Stomach smooth muscle (tissue), 2 donors: ENCODE results near the gene DPEP2NB.
"Not testable (repeated sequence)": the region's sequence is repeated elsewhere in the genome, so short reads cannot be mapped to it uniquely, and the experiment has no call there.

Experiments
- H3K27ac ChIP-seq: one replicate; pipeline ENCODE4 v1.7.0; 2013; ENCODE audit warnings: mild to moderate bottlenecking, low read length, inconsistent platforms
- H3K27me3 ChIP-seq, 2 donors: one replicate each; pipeline ENCODE4 v1.7.0; 2013; ENCODE audit warnings: low read length in 2 of 2; ENCODE audit not compliant: insufficient read depth in 2 of 2, control insufficient read depth in 1 of 2
- H3K36me3 ChIP-seq, 2 donors: one replicate each; pipeline ENCODE4 v1.7.0; 2013; ENCODE audit warnings: low read length in 2 of 2; ENCODE audit not compliant: control insufficient read depth in 2 of 2, insufficient read depth in 2 of 2
- H3K4me1 ChIP-seq: one replicate; pipeline ENCODE4 v1.7.0; 2013; ENCODE audit warnings: low read length; ENCODE audit not compliant: control insufficient read depth, insufficient read depth
- H3K4me3 ChIP-seq, 2 donors: one replicate each; pipeline ENCODE4 v1.7.0; 2013; ENCODE audit warnings: low read length in 2 of 2
- H3K9ac ChIP-seq, 2 donors: one replicate each; pipeline ENCODE4 v1.7.0; 2013; ENCODE audit warnings: low read length in 2 of 2, mild to moderate bottlenecking in 1 of 2
- H3K9me3 ChIP-seq, 2 donors: one replicate each; pipeline ENCODE4 v1.7.0; 2013; ENCODE audit warnings: low read length in 2 of 2; ENCODE audit not compliant: control insufficient read depth in 2 of 2
- donor health status: healthy.
- donor health status: Pancreatic carcinoma.

The DPEP2NB gene

GRCh38 chr16:67995423-67995822 is 20.3 kb downstream of the DPEP2NB start:
- Histone ChIP-seq H3K9ac (no peak overlapping the region), H3K27ac (no peak overlapping the region), H3K36me3 (no peaks in the 10 kb centered on the region), H3K4me1 (peaks cover 10% of the 10 kb centered on the region), H3K4me3 (no peak overlapping the region), H3K27me3 (no peaks in the 10 kb centered on the region), H3K9me3 (no peaks in the 10 kb centered on the region)

GRCh38 chr16:67994040-67994408 is 21.7 kb downstream of the DPEP2NB start:
- H3K4me3 ChIP-seq: peak overlapping the region in 1 of 2 donors; percentile 69
- H3K27ac ChIP-seq, H3K27me3 ChIP-seq, H3K9me3 ChIP-seq, H3K9ac ChIP-seq, H3K4me1 ChIP-seq, H3K36me3 ChIP-seq: not testable (repeated sequence)

DNA sequence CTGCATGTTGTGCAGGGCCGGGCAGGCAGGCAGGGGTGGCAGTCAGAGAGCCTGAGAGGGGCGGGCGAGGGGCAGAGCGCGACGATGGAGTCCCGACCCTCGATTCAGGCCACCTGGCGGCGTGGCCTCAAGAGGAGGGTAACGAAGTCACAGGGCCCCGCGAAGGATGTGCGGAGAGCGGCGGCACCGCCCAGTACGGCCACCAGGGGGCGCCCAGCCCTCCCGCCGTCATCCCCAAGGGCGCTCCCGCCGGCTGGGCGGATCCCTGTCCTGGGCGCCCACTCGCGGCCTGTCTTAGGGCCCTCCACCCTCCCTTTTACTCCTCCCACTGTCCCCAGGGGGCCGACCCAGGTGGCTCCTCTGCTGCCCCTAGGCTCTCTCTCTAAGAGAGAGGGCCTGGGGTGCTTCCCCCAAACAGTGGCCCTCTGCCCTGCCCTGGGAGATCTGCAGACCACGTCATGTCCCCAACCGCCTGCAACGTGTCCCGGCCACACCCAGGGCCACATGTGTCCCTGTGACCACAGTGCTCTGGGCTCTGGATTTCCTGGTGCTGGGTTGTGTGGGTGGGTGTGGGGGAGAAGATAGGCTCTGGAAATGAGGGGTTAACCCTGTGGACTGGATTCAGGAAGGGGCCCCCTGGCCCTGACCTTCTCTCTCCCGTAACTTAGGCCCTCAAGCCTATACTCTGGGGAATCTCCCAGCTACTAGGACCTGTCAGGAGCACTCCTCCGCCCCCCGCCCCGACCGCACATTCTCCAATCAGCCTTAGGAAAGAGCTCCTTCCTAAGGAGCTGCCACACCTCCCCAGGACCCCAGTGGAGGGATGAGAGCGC is 22.3 kb downstream of the DPEP2NB start:
- H3K36me3 ChIP-seq: no peaks in the 10 kb centered on the region
- H3K4me1 ChIP-seq: peaks cover 10% of the 10 kb centered on the region
- peak overlapping the region; percentile 25 to 69 for H3K4me3 ChIP-seq
- H3K27ac ChIP-seq: no peak overlapping the region
- peak overlapping the region; percentile 58 to 68 for H3K9ac ChIP-seq
- no peaks in the 10 kb centered on the region for H3K27me3 ChIP-seq
- no peaks in the 10 kb centered on the region for H3K9me3 ChIP-seq

- Histone ChIP-seq H3K4me3 (peak overlapping the region in 1 of 2 donors; percentile 69), H3K36me3 (no peaks in the 10 kb centered on the region), H3K9me3 (no peaks in the 10 kb centered on the region), H3K27me3 (no peaks in the 10 kb centered on the region), H3K9ac (no peak overlapping the region), H3K27ac (no peak overlapping the region), H3K4me1 (peaks cover 10% of the 10 kb centered on the region)
These were observed 23.0 kb downstream of the DPEP2NB start for GRCh38 chr16:67992661-67993206.

GRCh38 chr16:67990018-67990386 is 25.7 kb downstream of the DPEP2NB start:
- H3K4me3 ChIP-seq: no peak overlapping the region
- peaks cover 10% of the 10 kb centered on the region for H3K4me1 ChIP-seq
- no peak overlapping the region for H3K27ac ChIP-seq
- H3K27me3 ChIP-seq: no peaks in the 10 kb centered on the region
- H3K9ac ChIP-seq: no peak overlapping the region
- no peaks in the 10 kb centered on the region for H3K9me3 ChIP-seq
- H3K36me3 ChIP-seq: no peaks in the 10 kb centered on the region

DNA sequence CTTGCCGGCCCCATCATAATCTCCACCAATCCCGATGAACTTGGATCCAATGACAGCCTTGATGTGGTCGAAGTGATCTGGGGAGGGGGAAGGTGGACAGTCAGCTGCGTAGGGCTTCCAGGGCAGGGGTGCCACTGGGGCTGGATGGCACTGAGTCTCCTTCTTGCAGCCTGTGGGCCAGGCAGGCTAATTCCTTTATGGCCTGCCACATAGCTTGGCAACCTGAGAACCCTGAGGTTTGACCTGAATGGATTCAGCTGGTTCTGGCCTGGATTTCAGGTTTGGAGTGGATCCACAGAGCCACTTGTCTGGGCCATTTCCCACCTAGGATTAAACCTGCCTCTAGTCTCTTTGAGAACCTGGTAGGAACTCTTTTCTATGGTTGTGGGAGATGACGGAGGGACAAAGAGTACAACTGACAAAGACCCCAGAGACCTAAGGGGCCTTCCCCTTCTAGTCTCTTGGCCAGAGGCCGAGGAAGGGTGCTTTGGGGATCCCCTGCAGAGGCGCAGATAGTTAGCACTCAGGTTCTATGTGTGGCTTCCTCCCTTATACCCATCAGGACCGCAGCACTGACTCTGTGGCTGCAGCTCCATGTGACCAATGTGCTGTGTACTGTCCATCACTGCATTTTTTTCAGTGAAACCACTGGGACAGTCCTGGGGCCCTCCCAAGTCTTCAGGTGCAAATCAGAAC is 26.2 kb downstream of the DPEP2NB start:
- no peak overlapping the region for H3K27ac ChIP-seq
- H3K36me3 ChIP-seq: no peaks in the 10 kb centered on the region
- H3K9ac ChIP-seq: no peak overlapping the region
- H3K4me1 ChIP-seq: peaks cover 10% of the 10 kb centered on the region
- H3K4me3 ChIP-seq: no peak overlapping the region
- no peaks in the 10 kb centered on the region for H3K27me3 ChIP-seq
- H3K9me3 ChIP-seq: no peaks in the 10 kb centered on the region

- Histone ChIP-seq H3K4me1 (peaks cover 8% of the 10 kb centered on the region), H3K9me3 (no peaks in the 10 kb centered on the region), H3K27me3 (no peaks in the 10 kb centered on the region), H3K4me3 (no peak overlapping the region), H3K36me3 (no peaks in the 10 kb centered on the region), H3K9ac (no peak overlapping the region), H3K27ac (no peak overlapping the region)
These were observed 27.0 kb downstream of the DPEP2NB start for GRCh38 chr16:67988675-67989074.

DNA sequence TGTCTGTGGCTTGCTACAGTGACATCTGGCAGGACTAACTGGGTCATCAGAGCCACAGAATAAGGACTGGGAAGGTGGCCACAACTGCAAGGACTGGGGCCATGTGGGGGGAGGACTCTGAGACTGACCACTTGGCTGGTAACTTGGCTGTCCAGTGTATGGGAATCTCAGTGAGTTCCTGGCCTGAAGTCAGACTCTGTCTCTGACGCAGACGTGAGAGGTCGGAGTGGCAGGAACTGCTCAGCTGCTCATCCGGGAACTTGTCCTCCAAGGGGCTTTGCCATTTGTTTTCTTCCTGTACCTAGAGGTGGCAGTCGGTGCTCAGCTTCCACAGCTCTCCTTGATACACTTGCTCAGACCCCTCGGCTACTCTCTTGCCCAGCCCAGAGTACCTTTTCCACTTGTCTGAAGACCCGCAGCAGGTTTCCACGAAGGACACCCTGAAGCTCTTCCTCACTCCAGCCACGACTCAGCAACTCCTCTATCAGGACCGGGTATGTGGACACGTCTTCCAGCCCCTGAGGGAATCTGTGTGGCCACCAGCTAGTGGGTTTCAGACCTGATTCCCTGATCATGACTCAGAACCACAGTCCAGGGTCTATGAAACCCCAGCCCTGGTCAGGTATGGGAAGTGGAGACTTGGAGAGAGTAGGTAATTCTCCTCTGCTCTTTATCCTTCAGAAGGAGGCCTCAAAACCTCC is 28.1 kb downstream of the DPEP2NB start:
- Histone ChIP-seq H3K9me3 (no peaks in the 10 kb centered on the region), H3K4me1 (no peaks in the 10 kb centered on the region), H3K4me3 (no peak overlapping the region), H3K9ac (no peak overlapping the region), H3K27me3 (no peaks in the 10 kb centered on the region), H3K27ac (no peak overlapping the region), H3K36me3 (no peaks in the 10 kb centered on the region)

DNA sequence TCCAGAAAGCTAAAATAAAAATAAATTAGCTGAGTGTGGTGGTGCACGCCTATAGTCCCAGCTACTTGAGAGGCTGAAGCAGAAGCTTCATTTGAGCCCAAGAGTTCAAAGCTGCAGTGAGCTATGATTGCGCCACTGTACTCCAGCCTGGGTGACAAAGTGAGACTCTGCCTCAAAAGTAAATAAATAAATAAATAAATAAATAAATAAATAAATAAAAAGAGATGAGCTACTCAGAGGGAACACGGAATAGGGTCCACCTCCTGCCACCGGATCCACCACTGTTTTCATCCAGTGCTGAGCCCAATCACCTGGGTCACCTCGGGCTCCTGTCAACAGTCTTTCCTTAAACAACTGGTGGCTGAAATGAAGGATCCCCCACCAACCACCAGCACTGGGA is 28.8 kb downstream of the DPEP2NB start:
- H3K4me3 ChIP-seq: no peak overlapping the region
- H3K27me3 ChIP-seq: no peaks in the 10 kb centered on the region
- no peak overlapping the region for H3K27ac ChIP-seq
- H3K4me1 ChIP-seq: no peaks in the 10 kb centered on the region
- H3K9ac ChIP-seq: no peak overlapping the region
- H3K9me3 ChIP-seq: no peaks in the 10 kb centered on the region
- H3K36me3 ChIP-seq: no peaks in the 10 kb centered on the region

DNA sequence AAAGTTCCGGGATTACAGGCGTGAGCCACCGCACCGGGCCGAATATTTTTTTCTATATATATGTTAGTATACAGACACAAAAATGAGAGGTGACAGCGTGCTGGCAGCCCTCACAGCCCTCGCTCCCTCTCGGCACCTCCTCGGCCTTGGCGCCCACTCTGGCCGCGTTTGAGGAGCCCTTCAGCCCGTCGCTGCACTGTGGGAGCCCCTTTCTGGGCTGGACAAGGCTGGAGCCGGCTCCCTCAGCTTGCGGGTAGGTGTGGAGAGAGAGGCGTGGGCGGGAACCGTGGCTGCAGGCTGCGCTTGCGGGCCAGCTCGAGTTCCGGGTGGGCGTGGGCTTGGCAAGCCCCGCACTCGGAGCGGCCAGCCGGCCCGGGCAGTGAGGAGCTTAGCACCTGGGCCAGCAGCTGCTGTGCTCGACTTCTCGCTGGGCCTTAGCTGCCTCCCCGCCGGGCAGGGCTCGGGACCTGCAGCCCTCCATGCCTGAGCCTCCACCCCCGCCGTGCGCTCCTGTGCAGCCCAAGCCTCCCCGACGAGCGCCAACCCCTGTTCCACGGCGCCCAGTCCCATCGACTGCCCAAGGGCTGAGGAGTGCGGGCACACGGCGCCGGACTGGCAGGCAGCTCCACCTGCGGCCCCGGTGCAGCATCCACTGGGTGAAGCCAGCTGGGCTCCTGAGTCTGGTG is 33.6 kb downstream of the DPEP2NB start:
- peaks cover 0 to 4% of the 10 kb centered on the region in 2 donors for H3K27me3 ChIP-seq
- H3K4me3 ChIP-seq: no peak overlapping the region
- H3K4me1 ChIP-seq: no peaks in the 10 kb centered on the region
- H3K9ac ChIP-seq: no peak overlapping the region
- H3K27ac ChIP-seq: no peak overlapping the region
- no peaks in the 10 kb centered on the region for H3K9me3 ChIP-seq
- H3K36me3 ChIP-seq: no peaks in the 10 kb centered on the region
